ENCODE data around the gene UBP1.
A peak's percentile ranks its signal among the peaks of the same experiment; 100 is the strongest.
"Not testable (repeated sequence)": the region's sequence is repeated elsewhere in the genome, so short reads cannot be mapped to it uniquely, and the experiment has no call there.

The UBP1 gene, protein sequence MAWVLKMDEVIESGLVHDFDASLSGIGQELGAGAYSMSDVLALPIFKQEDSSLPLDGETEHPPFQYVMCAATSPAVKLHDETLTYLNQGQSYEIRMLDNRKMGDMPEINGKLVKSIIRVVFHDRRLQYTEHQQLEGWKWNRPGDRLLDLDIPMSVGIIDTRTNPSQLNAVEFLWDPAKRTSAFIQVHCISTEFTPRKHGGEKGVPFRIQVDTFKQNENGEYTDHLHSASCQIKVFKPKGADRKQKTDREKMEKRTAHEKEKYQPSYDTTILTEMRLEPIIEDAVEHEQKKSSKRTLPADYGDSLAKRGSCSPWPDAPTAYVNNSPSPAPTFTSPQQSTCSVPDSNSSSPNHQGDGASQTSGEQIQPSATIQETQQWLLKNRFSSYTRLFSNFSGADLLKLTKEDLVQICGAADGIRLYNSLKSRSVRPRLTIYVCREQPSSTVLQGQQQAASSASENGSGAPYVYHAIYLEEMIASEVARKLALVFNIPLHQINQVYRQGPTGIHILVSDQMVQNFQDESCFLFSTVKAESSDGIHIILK

DNA sequence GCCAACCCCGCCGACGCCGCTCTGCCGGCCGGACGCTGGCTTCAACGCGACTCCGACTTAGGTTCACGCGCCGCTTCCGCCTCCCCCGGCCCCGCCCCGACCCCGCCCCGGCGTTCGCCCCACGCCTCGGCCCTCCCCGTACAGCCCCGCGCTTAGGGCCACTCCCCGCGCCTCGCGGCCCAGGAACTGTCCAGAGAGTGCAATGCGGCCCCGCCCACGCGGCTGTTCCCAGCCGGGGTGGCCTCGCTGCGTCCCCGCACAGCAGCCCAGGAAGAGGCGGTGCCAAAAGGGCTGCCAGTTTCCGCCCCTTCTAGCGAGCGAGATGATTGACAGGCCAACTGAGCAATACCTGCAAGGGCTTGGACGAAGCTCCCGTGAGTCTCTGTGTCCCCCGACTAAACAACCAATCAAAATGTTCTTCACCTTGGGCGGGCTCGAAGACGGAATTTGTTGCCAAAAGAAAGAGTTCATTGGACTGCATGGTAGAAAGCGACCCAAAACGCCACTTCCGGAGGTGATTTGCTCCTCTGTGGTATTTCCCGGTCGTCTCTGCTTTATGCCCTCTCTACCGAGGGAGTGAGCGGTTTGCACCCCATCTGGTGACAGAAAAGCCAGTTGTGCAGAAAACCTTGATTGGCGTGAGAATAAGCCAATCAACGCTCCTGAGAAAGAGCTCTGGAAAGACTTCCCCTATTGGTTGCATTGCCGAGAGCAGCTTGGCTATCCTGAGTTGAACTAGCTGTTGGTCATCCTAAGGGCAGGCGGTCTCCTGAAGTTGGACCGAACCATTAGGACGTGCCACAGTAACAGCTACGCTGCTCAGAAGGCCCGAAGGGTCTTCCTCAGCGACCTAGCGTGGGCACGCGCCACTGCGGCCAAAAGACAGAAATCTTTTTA lies at the start of gene UBP1:
TSS of gene UBP1 (minus strand) at position 78 of the 897 bp plus-strand sequence. CDS start 557 bp downstream, outside the sequence.
- DNase-seq (ENCODE audit: low read depth, low spot score): peak; percentile 100

DNA sequence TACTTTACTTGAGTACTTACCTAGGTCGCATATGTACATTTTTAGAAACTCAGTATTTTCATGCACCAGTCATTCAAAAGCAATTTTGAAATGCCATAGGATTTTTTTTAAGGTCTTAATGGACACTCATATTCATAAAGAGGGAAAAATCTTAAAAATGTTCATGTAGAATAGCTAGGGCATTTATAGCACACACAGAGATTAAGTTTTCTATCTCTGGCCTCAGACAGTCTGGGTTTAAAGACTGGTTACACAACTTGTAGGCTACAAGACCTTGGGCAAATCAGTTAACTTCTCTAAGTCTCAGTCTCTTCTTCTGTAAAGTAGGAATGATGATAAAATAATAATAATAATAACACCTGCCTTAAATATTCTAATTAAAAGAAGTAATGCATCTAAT lies 48.5 kb upstream of the UBP1 start:
- no peak for DNase-seq (ENCODE audit: low read depth, low spot score)

DNA sequence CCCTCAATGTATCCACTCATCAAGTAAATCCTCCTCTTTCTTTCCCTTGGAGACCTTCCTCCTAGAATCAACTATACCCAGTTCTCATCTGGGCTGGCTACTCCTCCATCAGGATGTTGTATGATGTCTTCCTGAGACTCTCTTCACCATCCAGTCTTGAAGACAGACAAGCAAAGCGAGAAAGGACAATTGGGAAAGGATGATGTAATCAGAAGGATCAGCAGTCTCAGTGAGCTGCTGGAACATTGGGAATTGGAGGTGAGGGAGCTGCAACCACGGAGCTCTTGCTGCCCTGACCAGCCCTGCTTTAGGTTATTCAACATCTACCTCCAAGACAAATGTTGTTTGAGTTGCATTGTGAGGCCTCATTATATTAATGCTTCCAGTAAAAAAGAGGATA lies 48.0 kb upstream of the UBP1 start:
- DNase-seq (ENCODE audit: low read depth, low spot score): no peak

DNA sequence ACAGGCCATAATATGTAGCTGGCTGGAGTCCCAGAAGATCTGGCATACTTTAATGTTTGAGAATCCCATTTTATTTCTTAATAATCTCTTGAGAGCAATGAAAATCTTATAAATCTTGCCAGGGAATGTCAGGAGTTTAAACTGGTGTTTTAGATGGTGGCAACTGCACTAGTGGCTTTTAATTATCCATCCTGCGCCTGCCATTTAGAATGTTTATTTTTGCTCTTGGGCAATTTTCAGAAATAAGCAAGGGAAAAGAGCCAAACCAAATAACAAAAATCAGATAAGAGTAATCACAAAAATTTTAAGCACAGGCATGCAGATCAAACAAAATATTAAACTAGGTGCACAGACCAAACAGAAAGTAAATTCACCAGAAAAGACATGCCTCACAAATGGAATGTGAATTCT lies 41.9 kb upstream of the UBP1 start:
- DNase-seq (ENCODE audit: low read depth, low spot score): peak; percentile 29

DNA sequence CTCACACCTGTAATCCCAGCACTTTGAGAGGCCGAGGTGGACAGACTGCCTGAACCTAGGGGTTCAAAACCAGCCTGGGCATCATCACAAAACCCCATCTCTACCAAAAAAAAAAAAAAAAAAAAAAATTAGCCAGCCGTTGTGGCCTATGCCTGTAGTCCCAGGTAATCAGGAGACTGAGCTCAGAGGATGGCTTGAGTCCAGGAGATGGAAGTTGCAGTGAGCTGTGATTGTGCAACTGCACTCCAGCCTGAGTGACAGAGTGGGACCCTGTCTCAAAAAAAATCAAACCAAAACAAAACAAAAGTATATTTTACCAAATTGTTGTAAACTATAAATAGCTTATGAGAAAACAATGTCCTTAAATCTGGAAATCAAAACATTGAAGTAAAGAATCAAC lies 34.7 kb upstream of the UBP1 start:
- DNase-seq (ENCODE audit: low read depth, low spot score): no peak

DNA sequence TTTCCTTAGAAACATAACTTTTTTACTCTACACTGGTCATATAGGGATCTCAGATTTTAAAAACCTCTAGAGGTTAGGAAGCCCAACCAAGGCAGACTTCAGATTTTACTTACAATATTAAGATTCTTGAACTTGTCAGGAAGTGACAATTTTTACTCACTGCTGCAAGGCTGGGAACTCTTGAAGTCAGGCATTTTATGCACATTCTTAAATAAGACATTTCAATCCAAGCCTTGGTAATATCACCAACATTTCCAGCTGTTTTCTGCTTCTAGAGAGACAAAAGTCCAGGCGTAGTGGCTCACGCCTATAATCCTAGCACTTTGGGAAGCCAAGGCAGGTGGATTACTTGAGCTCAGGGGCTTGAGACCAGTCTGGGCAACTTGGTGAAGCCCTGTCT lies 33.6 kb upstream of the UBP1 start:
- DNase-seq (ENCODE audit: low read depth, low spot score): no peak

DNA sequence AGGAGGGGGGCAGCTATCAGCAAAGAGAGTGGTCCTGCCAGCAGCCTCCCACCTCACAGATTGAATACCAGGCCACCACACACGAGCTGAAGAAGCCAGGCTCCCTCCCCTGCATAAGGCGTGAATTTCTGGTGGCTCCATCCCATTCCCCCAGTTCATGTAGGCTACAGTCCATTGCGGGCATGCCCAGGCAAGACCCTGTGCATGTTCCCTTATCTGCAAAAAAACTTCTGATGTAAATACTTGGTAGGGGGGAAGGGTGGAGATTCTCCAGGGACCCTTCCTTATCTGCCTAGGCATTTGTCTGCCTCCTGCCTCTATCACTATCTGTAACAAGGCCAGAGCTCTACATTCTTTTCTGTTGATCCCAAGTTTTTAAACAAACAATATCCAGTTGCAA lies 27.6 kb upstream of the UBP1 start:
- peak; percentile 16 for DNase-seq (ENCODE audit: low read depth, low spot score)

DNA sequence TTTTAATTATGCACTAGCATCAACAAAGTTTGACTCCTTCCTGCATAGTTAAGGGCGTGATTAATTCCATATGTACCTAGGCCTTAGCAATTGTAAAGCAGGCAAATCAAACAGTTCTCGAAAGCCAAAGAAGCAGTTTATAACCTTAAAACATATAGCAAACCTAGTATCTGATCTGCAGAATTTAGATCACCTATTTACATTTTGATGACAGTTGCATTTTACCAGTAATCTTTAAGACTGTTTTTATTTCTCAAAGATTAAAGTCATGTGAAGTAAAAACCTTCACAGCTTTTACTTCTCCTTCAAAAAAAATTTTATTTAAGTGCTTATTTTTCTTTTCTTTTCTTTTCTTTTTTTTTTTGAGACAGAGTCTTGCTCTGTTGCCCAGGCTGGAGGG lies 20.9 kb upstream of the UBP1 start:
- no peak for DNase-seq (ENCODE audit: low read depth, low spot score)

DNA sequence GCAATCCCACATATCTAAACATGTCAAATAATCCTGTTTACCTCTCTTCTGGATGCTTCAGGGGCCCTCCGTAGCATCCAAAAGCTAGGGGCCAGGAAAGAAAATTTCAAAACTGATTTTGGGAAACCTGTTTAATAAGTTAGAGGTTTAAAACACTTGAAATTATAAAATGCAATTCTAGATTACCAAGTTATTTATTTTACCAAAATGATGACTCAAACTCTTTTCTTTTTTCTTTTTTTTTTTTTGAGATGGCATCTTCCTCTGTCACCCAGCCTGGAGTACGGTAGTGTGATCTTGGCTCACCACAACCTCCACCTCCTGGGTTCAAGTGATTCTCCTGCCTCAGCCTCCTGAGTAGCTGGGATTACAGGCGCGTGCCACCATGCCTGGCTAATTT lies 19.4 kb upstream of the UBP1 start:
- not testable (repeated sequence) for DNase-seq (ENCODE audit: low read depth, low spot score)

DNA sequence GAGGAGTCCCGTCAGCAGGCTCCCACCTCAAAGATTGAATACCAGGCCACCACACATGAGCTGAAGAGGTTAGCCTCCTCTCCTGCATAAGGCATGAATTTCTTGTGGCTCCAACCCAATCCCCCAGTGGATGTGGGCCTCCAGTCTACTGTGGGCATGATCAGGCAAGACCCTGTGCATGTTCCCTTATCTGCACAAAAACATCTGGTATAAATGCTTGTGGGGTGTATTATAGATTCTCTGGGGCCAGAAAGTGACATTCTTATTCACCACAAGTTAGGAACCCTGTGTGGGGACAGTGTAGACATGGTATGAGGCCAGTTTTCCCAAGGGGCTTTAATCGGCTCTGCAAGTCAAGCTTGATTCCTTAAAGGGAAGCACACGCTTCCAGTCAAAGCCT lies 18.2 kb upstream of the UBP1 start:
- DNase-seq (ENCODE audit: low read depth, low spot score): no peak

DNA sequence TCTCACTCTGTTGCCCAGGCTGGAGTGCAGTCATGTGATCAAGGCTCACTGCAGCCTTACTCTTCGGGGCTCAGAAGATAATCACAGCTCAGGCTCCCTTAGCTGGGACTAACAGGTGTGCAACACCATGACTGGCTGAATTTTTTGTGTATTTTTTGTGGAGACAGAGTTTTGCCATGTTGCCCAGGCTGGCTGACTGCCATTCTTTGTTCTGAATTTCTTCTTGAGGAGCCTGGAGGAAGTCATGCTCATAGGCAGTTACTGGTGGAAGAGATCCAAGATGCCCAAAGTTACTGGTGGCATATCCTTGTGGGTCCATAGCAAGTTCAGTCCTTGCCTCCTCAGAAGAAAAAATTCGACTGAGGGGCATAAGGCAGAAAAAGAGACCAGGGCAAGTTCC lies 16.6 kb upstream of the UBP1 start:
- no peak for DNase-seq (ENCODE audit: low read depth, low spot score)

DNA sequence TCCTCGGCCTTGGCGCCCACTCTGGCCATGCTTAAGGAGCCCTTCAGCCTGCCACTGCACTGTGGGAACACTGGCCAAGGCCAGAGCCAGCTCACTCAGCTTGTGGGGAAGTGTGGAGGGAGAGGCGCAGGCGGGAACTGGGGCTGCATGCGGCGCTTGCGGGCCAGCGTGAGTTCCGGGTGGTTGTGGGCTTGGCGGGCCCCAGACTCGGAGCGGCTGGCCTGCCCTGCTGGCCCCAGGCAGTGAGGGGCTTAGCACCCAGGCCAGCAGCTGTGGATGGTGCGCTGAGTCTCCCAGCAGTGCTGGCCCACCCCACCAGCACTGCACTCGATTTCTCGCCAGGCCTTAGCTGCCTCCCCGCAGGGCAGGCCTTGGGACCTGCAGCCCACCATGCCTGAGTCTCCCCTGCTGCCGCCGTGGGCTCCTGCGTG lies 13.1 kb upstream of the UBP1 start:
- DNase-seq (ENCODE audit: low read depth, low spot score): no peak

DNA sequence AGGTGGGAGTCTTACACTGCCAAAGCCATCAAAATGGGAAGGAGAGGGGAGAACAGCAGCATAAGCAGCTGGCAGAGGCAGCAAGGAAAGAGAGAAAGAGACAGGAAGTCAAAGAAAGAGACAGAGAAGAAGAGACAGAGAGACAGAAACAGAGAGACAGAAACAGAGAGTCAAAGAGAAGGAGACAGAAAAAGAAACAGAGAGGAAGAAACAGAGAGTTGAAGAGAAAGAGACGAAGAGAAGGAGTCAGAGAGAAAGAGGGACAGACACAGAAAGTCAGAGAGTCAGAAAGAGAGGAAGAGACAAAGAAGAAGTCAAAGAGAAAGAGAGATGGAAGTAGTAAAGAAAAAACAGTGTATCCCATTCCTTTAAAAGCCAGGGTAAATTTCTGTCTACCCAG lies 11.8 kb upstream of the UBP1 start:
- DNase-seq (ENCODE audit: low read depth, low spot score): not testable (repeated sequence)

DNA sequence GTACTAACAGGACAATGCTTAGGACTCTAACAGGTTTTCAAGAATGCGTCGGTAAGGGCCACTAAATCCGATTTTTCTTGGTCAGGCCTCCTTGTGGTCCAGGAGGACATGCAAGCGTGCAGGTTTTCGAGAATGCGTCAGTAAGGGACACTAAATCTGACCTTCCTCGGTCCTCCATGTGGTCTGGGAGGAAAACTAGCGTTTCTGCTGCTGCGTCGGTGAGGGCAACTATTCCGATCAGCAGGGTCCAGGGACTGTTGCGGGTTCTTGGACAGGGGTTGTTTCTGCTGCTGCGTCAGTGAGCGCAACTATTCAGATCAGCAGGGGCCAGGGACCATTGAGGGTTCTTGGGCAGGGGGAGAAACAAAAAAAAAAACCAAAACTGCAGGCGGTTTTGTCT lies 7.8 kb upstream of the UBP1 start:
- no peak for DNase-seq (ENCODE audit: low read depth, low spot score)

DNA sequence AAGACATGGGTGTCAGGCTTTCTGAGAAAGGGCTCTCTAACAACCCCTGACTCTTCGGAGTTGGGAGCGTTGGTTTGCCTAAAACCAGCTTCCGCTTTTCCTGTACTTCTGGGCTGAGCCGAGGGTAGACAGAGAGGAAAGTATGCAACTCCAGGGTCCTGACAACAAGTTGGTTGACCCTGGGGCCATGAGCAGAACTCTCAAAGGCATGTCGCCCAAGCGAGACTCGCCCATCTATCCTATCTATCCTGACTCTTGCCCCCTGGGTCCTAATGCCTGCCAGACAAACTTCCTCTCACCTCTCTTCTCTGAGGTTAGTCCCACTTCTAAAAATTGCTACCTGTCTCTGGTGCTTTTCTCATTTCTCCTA lies 7.0 kb upstream of the UBP1 start:
- not testable (repeated sequence) for DNase-seq (ENCODE audit: low read depth, low spot score)

DNA sequence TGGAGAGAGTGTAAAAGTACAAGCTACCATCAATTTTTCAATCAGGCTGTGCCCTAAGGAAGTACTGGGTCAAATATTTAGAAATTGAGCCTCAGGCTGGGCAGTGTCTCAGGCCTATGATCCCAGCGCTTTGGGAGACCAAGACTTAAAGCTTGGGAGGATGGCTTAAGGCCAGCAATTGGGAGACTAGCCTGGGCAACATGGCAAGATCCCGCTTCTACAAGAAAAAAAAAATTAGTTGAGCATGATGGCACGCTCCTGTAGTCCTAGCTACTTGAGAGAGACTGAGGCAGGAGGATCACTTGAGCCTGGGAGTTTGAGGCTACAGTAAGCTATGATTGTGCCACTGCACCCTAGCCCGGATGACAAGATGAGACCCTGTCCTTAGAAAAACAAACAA lies 2.0 kb upstream of the UBP1 start:
- no peak for DNase-seq (ENCODE audit: low read depth, low spot score)

DNA sequence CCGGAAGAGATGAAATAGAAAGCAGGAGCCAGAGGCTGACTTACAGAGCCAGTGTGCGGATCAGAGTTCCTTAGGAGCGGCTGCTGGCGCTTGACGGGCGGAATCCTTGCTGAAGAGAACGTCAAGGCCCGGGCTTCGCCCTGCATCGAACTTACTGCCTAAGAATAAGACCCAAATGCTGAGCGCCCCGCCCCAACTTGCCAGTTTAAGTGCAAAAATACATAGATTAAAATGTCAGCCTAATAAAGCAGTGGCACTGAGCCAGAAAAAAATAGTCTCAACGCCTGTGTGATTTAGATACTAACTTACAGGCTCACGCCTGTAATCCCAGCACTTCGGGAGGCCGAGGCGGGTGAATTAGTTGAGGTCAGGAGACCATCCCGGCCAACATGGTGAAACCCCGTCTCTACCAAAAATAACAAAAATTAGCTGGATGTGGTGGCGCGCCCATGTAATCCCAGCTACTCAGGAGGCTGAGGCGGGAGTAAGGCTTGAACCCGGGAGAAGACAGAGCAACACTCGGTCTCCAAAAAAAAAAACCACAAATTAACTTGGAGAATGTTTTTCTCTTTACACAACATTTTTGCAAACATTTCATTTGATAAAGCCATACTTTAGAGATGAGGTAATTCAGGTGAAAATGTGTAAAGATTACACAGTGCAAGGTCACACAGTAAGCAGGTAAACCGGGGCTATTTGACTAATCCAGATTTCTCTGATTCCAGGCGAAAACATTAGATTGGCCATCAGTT lies 1.2 kb upstream of the UBP1 start:
- no peak for DNase-seq (ENCODE audit: low read depth, low spot score)

DNA sequence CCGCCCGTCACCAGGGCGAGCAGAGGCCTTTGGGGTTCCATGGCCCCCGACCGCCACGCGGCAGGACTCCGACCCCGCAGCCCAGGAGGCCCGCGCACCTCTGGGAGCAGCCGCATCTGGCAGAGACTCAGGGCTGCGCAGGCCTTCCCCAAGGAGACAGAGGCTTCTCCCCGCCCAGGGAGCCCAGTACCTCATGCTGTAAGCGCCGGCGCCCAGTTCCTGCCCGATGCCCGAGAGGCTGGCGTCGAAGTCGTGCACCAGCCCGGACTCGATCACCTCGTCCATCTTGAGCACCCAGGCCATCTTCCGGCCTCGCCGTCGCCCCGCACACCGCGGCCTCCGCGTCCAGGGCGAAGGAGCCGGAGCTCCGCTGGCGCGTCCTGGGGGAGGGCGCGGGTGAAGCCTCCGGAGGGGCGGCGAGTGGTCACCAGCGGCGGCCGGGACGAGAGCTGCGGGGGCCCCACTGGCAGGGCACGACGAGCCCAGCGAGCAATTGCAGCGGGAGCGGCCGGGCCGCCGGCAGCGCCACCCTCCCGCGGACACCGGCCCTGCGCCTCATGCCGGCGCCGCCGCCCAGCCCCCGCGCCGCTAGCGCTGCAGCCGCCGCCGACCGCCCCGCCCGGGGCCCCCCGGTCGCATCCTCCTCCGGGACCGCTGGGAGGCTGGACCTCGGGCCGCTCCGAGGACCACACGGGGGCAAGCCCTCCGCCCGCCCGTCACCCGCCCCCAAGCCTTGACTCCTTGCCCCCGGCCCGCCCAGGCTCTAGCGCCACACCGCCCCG lies 468 bp downstream of the UBP1 start:
- peak; percentile 84 for DNase-seq (ENCODE audit: low read depth, low spot score)

DNA sequence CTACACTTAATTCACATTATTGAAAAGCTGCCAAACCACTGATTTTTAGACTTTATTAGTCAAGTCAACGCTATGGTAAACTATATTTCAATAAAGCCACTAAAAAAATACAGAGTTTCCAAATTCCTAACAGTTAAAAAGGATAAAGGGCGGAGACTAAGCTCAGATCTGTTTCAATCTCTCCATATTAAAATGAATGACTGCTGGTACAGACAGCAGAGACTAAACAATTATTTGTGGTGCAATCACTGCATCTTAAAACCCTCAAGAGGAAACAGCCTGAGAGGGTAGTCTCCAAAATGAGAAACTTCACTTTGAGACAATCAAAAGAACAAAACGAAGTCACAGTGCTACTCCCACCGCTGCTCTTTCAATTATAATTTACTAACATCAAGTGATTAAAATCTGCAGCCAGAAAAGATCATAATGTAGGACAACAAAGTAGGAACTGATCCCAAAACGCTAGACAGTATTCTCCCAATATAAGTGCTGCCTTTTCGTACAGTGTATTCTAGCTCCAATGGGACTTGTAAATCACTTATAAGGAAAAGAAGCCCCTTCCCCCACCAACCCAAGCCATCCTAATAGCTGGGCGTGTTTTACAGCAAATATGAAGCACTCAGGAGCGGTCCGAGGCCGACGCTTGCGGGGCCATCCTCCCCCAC lies 1.2 kb downstream of the UBP1 start:
- DNase-seq (ENCODE audit: low read depth, low spot score): peak; percentile 19

DNA sequence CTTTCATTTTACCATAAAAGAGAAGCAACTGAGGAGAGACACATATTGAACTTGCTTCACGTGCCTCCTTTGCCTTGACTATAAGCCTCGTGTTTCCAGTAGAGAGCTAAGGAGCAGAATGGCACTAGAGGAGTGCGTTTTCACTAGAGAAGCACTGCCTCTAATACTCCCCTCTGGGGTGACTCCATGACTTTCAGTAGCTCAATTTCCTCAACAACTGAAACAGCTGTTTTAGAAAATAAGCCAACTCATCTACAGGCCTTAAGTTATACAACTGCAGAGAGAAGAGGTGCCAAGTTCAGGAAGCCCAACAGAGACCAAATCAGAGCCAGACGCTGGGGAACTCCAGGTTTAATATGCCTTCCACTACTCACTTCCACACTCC lies 1.9 kb downstream of the UBP1 start:
- DNase-seq (ENCODE audit: low read depth, low spot score): peak; percentile 48

Data from astrocyte of the hippocampus (primary cell).